Measurements from ENCODE around the gene HOXA11.

HOXA11 gene

GRCh38 chr7:27156508-27156898 is 28.5 kb downstream of the HOXA11 start, which contains the start of gene HOXA7:
Gene HOXA7 (minus strand): TSS chr7:27156675. CDS start chr7:27156545, 130 bp downstream.
- peak; percentile 35 for DNase-seq

- DNase-seq, result peak; percentile 32
These were observed 29.1 kb downstream of the HOXA11 start for GRCh38 chr7:27155816-27156507.

- no peak for DNase-seq
These were observed 29.9 kb downstream of the HOXA11 start for GRCh38 chr7:27154901-27155815.

GRCh38 chr7:27154369-27154768 is 30.7 kb downstream of the HOXA11 start:
- no peak for DNase-seq

- DNase-seq, result no peak
These were observed 31.5 kb downstream of the HOXA11 start for GRCh38 chr7:27153526-27153925.

- DNase-seq, result no peak
These were observed 32.1 kb downstream of the HOXA11 start for GRCh38 chr7:27152816-27153442.

- no peak for DNase-seq
These were observed 32.9 kb downstream of the HOXA11 start, which contains the start of gene HOXA3 for GRCh38 chr7:27151931-27152815. Gene HOXA3 (minus strand): TSS chr7:27152583. CDS start chr7:27110640, 41,943 bp downstream.

GRCh38 chr7:27151341-27151930 is 33.6 kb downstream of the HOXA11 start:
- DNase-seq, result no peak

- DNase-seq, result peak; percentile 56
These were observed 34.3 kb downstream of the HOXA11 start for GRCh38 chr7:27150568-27151340.

GRCh38 chr7:27149842-27150567 is 35.0 kb downstream of the HOXA11 start:
- no peak for DNase-seq

GRCh38 chr7:27148756-27149641 is 36.0 kb downstream of the HOXA11 start:
- no peak for DNase-seq

GRCh38 chr7:27148031-27148755 is 36.8 kb downstream of the HOXA11 start:
- DNase-seq, result no peak

GRCh38 chr7:27147199-27148030 is 37.6 kb downstream of the HOXA11 start, which contains the start of gene HOXA6:
Gene HOXA6 (minus strand): TSS chr7:27147774. CDS start chr7:27147749, 25 bp downstream.
- DNase-seq, result no peak

- no peak for DNase-seq
These were observed 38.4 kb downstream of the HOXA11 start for GRCh38 chr7:27146491-27147198.

- no peak for DNase-seq
These were observed 39.1 kb downstream of the HOXA11 start for GRCh38 chr7:27145914-27146412.

- DNase-seq, result no peak
These were observed 39.7 kb downstream of the HOXA11 start for GRCh38 chr7:27145165-27145913.
